ENCODE results near the gene PARP6. TPM values are rescaled to one million over a fixed set of nuclear protein-coding genes. Genes with fewer than 3 reads are reported as not detected.
A peak's percentile ranks its signal among the peaks of the same experiment; 100 is the strongest.

PARP6 gene
- total RNA-seq, 1 experiment from 2014 or later = 85.7 TPM

DNA sequence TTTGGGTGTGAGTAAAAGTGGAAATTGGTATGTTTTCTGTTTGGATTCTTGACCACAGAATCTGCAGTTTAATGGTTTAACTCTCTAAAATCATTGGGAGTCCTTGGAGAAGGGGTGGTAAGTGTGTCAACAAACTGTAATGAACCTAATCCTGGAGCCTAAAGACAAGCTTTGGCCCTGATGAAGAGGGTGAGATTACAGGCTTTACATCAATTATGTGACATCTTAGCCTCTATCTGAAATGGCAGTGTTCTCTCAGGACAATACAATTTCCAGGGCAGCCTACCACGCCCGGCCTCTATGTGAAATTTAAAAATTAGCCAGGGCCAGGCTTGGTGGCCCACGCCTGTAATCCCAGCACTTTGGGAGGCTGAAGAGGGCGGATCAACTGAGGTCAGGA, 37.1 kb downstream of the PARP6 start:
- Histone ChIP-seq H3K27ac (ENCODE audit: low read length) (0 out of 2 replicates have a peak overlapping the region, but pooled peaks have one; percentile 13), H3K4me1 (ENCODE audit: control insufficient read depth, insufficient read depth, low read length) (peaks cover 27% of the 10 kb centered on the region), H3K9me3 (ENCODE audit: control insufficient read depth, insufficient read depth, low read depth, low read length) (no peaks in the 10 kb centered on the region), H3K4me3 (ENCODE audit: low read depth in 2 of 2, low read length in 2 of 2) (no peak overlapping the region), H3K36me3 (ENCODE audit: control insufficient read depth, insufficient read depth, low read length) (no peaks in the 10 kb centered on the region; the same call in 1 of the 2 replicates), H3K27me3 (ENCODE audit: control insufficient read depth, insufficient read depth, low read length) (no peaks in the 10 kb centered on the region)
- DNase-seq (ENCODE audit: low read depth, low spot score) (no peak), ATAC-seq (no peak)
- intact Hi-C loops (cut with micrococcal nuclease; ENCODE audit: unreplicated experiment) = no loop called here
- in situ Hi-C loops (cut with HindIII; ENCODE audit: low pct_unique_long_range_greater_than_20kb, low sequenced_read_pairs) = no loop called here
- TF ChIP-seq REST (IDR thresholded peaks at IDR 0.05; ENCODE audit: insufficient read depth in 1 of 2, low read depth in 2 of 2, low read length in 1 of 2) (no peak), SIN3A (IDR thresholded peaks at IDR 0.05; ENCODE audit: borderline replicate concordance, insufficient read depth, low read depth, low read length) (no peak), CTCF (IDR thresholded peaks at IDR 0.05) (no peak), POLR2AphosphoS5 (IDR thresholded peaks at IDR 0.05; ENCODE audit: low read depth, low read length) (no peak), TCF7L2 (IDR thresholded peaks at IDR 0.05; ENCODE audit: low read depth, low read length) (no peak)
- no TSS peak for BruUV-seq (replicated peaks)
- ChIA-PET POLR2A (no interaction called here), CTCF (no interaction called here)

GRCh38 chr15:72233769-72234168, 38.6 kb downstream of the PARP6 start:
- intact Hi-C loops (cut with micrococcal nuclease; ENCODE audit: unreplicated experiment) = no loop called here
- Histone ChIP-seq H3K27ac (ENCODE audit: low read length) (no peak overlapping the region), H3K9me3 (ENCODE audit: control insufficient read depth, insufficient read depth, low read depth, low read length) (no peaks in the 10 kb centered on the region), H3K36me3 (ENCODE audit: control insufficient read depth, insufficient read depth, low read length) (peaks cover 8% of the 10 kb centered on the region), H3K4me1 (ENCODE audit: control insufficient read depth, insufficient read depth, low read length) (peaks cover 27% of the 10 kb centered on the region), H3K4me3 (ENCODE audit: low read depth in 2 of 2, low read length in 2 of 2) (no peak overlapping the region), H3K27me3 (ENCODE audit: control insufficient read depth, insufficient read depth, low read length) (no peaks in the 10 kb centered on the region)
- no TSS peak for BruUV-seq (replicated peaks)
- ChIA-PET POLR2A (no interaction called here), CTCF (no interaction called here)
- in situ Hi-C loops (cut with HindIII; ENCODE audit: low pct_unique_long_range_greater_than_20kb, low sequenced_read_pairs) = no loop called here
- TF ChIP-seq REST (IDR thresholded peaks at IDR 0.05; ENCODE audit: insufficient read depth in 1 of 2, low read depth in 2 of 2, low read length in 1 of 2) (no peak), TCF7L2 (IDR thresholded peaks at IDR 0.05; ENCODE audit: low read depth, low read length) (no peak), CTCF (IDR thresholded peaks at IDR 0.05) (no peak), POLR2AphosphoS5 (IDR thresholded peaks at IDR 0.05; ENCODE audit: low read depth, low read length) (no peak), SIN3A (IDR thresholded peaks at IDR 0.05; ENCODE audit: borderline replicate concordance, insufficient read depth, low read depth, low read length) (no peak)
- DNase-seq (ENCODE audit: low read depth, low spot score) (no peak), ATAC-seq (no peak)
